GM19035 (cell line): ENCODE results near the gene ADCY1.
"Not testable (repeated sequence)": the region's sequence is repeated elsewhere in the genome, so short reads cannot be mapped to it uniquely, and the experiment has no call there.

Source experiments
- ATAC-seq: cut with Tn5 transposase; IDR thresholded peaks from one replicate; pipeline ENCODE4 v1.9.1; 2021; ENCODE audit not compliant: unreplicated experiment

Gene ADCY1

DNA sequence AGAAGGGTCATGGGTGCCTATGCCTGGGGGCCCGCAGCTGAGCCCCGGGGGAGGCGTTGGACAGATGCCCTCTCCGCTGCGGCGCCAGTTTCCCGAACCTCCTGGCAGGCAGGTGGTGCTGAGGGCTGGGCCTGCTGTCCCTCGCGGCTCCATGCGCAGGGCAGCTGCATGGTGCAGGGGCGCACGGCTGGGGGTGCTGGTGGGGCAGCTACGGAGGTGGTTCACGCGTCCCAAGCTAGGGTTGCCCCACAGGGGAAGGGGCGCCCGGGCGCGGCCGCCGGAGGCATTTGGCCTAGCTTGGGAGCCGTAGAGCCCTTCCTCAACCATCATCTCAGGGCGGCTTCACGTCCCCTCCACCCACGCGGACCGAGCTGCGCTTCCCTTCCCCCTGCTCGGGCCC, 152.7 kb downstream of the ADCY1 start:
- no peak for ATAC-seq

DNA sequence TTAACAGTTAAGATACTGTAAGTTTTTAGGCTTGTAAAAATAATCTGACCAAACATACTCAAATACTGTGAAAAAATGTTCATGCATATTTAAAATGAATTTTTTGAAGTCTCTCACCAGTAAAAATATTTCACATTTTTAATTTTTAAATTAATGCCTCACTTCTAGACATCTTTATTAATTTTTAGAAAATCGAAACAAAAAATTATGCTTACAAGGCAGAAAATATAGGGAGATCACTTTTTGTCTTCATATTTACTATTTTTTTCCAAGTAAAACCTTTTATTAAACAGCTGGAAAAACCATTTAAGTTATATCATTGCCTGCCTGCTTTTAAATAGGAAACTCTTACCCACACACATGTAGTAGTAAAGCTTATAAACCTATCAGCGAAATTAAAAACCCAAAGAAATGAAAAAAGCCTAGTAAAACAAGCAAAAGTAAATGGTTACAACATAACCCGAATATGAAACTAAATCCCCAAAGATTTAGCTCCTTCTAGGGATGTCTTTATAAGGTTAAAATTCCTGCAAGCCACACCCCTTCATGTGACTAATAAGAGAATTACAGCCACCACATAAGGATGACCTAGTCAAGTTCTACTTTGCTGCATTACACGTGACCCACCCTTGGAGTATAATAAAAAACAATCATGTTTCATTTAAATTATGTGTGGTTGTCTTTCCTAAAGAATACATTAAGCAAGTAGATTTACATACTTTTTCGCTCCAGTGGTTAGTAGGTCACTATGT, 157.7 kb downstream of the ADCY1 start:
- not testable (repeated sequence) for ATAC-seq

DNA sequence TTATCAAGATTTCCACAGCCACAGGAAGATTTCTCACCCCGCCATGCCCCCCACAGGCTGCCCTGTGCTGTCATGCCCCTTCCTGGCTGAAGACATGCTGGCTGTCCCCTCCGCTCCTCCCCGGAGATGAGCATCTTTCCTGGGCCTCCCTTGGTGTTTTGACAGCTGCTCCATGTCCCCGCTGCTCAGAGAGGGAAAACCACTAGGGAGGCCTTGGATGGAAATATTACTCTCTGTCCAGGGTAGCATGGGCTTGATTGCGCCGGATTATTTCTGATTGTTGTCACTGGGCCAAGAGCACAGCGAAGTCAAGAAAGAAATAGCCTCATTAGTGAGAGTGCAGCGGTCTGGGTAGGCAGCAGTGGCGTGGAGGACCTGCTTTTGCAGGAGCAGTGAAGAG, 164.8 kb downstream of the ADCY1 start:
- not testable (repeated sequence) for ATAC-seq

DNA sequence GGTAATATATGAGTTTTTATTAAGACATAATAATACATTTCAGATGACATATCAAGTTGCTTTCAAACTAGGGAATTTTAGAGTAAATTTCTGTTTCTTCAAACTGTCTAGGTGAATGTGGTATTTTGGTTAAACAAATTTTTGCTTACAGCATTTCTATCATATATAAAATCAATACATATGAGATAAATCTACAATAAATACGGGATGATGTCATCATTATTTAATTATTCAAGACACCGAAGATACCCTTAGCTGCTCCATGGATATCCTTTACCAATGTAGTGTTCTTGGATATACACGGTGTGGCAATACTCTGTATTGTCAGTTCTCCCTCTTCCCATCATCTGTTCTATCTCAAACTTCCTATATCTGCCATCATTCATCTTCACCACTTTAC, 166.4 kb downstream of the ADCY1 start:
- not testable (repeated sequence) for ATAC-seq

DNA sequence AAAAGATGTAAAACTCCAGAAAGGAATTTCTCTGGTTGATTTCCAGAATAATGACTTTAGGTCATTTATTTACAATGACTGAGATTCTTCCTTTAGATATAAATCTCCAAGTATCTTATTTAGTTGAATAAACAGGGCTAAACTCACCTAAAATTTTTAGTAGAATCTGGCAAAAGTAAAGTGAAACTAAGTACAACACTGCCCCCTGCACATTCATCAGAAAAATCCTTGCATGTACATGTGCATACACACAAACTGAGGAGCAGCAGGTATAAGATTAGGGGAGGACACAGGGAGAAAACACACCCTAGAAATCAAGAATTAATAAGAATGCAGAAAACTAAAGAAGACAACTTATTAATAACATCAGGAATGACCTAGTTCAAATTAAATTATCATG, 174.8 kb downstream of the ADCY1 start:
- not testable (repeated sequence) for ATAC-seq

DNA sequence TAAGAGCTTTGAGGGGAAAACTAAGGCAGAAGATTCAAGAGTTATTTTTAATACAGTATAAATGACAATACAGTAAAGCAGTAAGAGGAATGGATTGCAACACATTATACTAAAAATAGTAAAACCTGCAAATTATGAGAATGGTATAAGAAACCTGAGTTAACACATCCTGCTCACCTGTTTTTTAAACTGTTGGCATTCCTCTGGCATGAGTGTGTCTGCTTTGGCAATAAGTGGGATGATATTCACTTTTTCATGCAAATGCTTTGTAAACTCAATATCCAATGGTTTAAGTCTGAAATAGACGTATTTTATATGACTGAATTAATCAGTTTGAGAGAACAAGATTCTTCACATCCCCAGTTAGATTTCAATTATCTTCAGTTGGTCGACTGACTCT, 177.2 kb downstream of the ADCY1 start:
- ATAC-seq = not testable (repeated sequence)

DNA sequence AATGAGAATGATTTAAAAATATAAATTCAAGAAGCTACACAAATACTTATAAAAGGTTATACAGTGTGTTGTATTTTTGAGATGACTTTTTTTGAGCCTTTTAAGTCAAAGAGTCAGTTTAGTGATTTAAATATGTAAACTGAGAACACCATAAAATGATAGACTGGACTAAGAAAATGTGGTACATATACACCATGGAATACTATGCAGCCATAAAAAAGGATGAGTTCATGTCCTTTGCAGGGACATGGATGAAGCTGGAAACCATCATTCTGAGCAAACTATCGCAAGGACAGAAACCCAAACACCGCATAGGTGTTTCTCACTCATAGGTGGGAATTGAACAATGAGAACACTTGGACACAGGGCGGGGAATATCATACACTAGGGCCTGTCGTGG, 182.2 kb downstream of the ADCY1 start:
- not testable (repeated sequence) for ATAC-seq

DNA sequence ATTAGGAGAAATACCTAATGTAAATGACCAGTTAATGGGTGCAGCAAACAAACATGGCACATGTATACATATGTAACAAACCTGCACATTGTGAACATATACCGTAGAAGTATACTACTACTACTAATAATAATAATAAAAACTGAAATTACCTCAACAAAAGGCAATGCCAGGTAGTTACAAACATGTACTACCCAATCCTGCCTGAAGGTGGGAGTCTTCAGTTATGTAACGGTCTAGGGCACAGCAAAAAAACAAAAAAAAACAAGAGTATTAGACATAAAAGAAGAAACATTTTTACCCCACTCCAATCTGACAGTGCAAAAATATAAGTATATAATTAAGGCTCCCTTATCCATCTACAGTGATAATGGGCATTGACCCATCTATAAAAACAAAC, 182.6 kb downstream of the ADCY1 start:
- not testable (repeated sequence) for ATAC-seq

DNA sequence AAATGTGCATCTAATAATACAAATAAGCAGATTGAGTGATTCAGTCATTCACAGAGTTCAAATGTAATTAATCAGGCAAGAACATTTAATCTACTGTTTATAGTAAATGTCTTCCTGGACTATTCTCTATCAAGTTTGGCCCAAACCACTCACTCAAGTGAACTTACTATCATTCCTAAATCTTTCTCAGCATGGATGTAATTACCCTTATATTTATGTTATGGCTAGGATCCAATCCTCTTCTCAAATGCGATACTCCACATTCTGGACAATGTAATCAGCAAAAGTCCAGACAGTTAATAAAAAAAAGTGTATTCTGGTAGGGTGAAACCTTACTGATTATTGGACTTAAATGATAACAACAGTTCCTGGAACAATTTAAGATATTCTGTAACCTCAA, 185.3 kb downstream of the ADCY1 start:
- not testable (repeated sequence) for ATAC-seq

DNA sequence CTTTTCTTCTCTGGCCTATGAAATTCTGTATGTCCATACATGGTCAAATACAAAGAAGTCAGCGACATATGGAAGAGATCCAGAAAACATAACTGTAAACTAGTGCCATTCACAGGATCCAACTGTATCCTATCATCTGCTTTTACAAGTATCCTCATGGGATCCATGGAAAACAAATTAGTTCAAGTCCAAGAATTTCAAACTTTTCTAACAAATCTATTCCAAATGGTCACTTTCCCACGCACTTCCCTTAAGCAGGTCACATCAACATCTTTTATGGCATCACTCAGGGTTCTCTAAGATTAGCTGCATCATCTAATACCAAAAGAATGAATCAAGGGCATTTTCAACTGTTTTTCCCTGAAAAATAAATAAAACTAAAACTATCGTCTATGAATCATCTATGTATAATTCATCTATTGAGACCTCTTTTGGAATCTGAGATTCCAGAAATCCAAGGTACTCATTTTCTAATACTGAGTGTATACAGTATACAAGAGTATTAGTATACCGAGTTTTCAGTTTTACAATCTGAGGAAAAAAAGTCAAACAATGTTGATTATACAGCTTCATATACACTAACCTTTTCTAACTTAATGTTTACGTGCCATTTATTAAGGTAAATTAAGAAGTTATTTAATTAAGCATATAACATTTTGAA, 187.5 kb downstream of the ADCY1 start:
- not testable (repeated sequence) for ATAC-seq

DNA sequence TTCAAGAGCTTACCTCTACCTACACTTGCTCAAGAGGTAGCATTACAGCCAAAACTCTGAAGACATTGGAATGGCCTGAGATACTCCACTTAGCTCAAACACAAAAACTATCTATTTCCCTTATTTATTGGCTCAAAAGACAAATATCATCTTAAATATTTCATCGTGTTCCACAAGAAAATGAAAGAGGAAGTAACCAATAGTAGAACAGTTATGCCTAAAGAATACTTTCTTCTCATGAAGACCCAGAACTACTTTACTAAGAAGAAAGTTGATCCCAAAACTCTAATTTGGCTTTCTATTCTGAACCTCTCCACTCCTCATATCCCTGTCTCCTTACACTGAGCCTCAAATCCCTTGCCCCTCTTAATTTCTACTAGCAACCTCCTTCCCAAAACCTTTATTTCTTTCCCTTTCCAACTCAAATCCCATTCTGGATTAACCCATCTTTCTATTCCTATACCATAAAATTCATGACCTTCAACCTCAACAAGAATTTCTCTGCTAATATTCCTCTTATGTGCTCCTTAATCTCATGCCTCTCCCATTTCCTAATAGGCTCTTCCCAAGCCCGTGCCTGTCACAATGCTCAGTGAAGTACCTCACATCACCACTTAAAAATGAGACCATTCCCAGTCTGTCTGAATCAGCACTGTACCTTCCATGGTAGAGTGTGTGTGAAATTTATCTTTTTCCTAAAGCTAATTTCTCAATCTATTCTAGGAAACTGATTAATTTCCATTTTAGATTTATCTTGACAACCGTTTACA, 188.2 kb downstream of the ADCY1 start:
- ATAC-seq = not testable (repeated sequence)

DNA sequence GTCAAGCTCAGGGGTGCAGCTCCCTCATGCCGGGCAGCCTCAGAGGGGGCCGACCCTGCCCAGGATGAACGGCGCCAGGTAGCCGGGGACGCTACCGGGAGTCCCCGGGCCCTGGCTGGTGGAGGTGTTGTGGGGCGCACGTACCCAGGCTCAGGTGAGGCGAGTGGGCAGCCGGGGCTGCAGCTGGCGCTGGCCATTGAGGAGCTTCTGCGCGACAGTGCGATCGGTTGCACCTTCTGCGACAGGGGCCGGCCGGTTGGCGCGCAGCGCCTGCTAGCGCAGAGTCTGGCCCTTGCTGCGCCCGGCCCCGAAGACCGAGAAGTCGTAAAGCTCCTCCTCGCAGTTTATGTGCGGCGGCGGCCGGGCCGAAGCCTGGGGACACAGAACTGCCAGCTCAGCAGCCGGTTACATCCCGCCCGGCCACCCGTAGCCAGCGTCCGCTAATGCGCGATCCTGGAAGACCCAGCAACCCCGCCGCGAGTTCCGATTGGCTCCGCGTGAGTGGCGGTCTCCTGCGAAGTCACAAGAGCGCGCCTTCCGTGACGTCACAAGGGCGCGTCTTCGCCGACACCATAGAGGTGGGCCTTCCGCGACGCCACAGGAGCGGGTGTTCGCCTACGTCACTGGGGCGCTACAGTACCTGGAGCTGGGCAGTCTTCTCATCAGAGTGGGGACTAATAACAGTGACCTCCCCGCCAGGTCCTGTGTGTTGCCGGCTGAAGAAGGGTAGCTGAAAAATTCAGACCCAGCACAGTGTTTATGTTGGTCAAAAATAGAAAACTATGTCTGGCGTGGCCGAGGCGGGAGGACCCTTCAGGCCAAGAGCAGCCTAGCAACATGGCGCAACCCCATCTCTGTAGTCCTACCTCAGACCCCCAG, 194.6 kb downstream of the ADCY1 start:
- ATAC-seq = peak; percentile 100

DNA sequence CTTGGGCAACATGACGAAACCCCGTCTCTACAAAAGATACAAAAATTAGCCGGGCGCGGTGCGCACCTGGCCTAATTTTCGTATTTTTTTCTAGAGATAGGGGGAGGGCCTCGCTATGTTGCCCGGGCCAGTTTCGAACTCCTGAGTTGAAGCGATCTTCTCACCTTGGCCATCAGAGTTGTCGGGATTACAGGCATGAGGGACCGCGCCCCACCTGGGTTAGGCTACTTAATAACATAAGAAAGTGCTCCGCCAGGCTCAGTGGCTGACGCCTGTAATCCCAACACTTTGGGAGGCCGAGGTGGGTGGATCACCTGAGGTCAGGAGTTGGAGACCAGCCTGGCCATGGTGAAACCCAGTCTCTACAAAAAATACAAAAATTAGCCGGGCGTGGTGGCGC, 195.5 kb downstream of the ADCY1 start:
- not testable (repeated sequence) for ATAC-seq
